Gastroesophageal sphincter (tissue), 4 donors: Measurements from ENCODE around the gene GTF2B. TPM values are rescaled to one million over a fixed set of nuclear protein-coding genes. Genes with fewer than 3 reads are reported as not detected.

ENCODE experiments used
- ATAC-seq: fragments of 150-250 bp; one replicate; pipeline ENCODE4 v1.9.1; 2016; ENCODE audit warnings: mild to moderate bottlenecking, moderate library complexity
- H3K27ac ChIP-seq, 4 donors: fragments of 200-600 bp; sonication (generic) in 3 of 4; 1 replicate in 3 of 4; 2 replicates in 1 of 4; pipeline ENCODE4 v1.5.1; 2016 to 2019
- H3K27me3 ChIP-seq: fragments of 200-600 bp; sonication (generic); one replicate; pipeline ENCODE4 v1.5.1; 2019
- H3K36me3 ChIP-seq, 2 donors: fragments of 200-600 bp; sonication (generic); one replicate each; pipeline ENCODE4 v1.5.1; 2019; ENCODE audit warnings: control low read depth in 1 of 2
- H3K4me1 ChIP-seq, 3 donors: fragments of 200-600 bp; sonication (generic); 1 replicate in 2 of 3; 2 replicates in 1 of 3; pipeline ENCODE4 v1.5.1; 2016 to 2019; ENCODE audit warnings: control low read depth in 2 of 3
- H3K4me3 ChIP-seq, 2 donors: fragments of 200-600 bp; sonication (generic); one replicate each; pipeline ENCODE4 v1.5.1; 2019; ENCODE audit warnings: mild to moderate bottlenecking in 1 of 2, moderate library complexity in 1 of 2
- H3K9me3 ChIP-seq, 3 donors: fragments of 200-600 bp; sonication (generic); one replicate each; pipeline ENCODE4 v1.5.1; 2017 to 2019; ENCODE audit warnings: control low read depth in 2 of 3
- EP300 ChIP-seq: sonication (generic); formaldehyde crosslinking; IDR thresholded peaks from one replicate; pipeline ENCODE4 v1.6.1; 2017; ENCODE audit warnings: antibody characterized with exemption, mild to moderate bottlenecking
- POLR2A ChIP-seq, 2 donors: fragments of 450-650 bp; IDR thresholded peaks; one replicate each; pipeline ENCODE4 v1.6.1; 2017; ENCODE audit warnings: antibody characterized with exemption in 2 of 2, mild to moderate bottlenecking in 2 of 2, moderate library complexity in 1 of 2
- POLR2AphosphoS5 ChIP-seq: sonication (generic); formaldehyde crosslinking; IDR thresholded peaks from one replicate; pipeline ENCODE4 v1.6.1; 2017; ENCODE audit warnings: antibody characterized with exemption
- WGBS, 2 donors: methylation state at CpG; one replicate each; pipeline ENCODE4 v1.1.5; 2018; ENCODE audit warnings: low coverage in 1 of 2; 5-methylcytosine and 5-hydroxymethylcytosine counted together
- total RNA-seq, 4 donors: library from RNA; depleted of rRNA; stranded (reverse); fragments of >200 nt; gene quantifications; one replicate each; pipeline ENCODE4 v1.1.0, GENCODE V29; 2016
- TF ChIP-seq, protein P1 (sequence below), 4 experiments: fragments of 200-600 bp in 2 of 4; fragments of 450-650 bp in 2 of 4; sonication (generic) in 1 of 4; IDR thresholded peaks; one replicate each; pipeline ENCODE4 v1.5.1; 2017 to 2019; ENCODE audit warnings: antibody characterized with exemption in 4 of 4, mild to moderate bottlenecking in 2 of 4, moderate library complexity in 2 of 4

GTF2B gene
- total RNA-seq, 4 donors from 2014 or later, result 27.0 to 42.6 (median 33.2) TPM

GRCh38 chr1:88897070-88897730 lies 5.8 kb upstream of the GTF2B start:
- H3K4me1 ChIP-seq, result peaks cover 0 to 2% (median 0%) of the 10 kb centered on the region in 3 donors
- no peak overlapping the region for H3K4me3 ChIP-seq
- TF ChIP-seq EP300, result no peak
- TF ChIP-seq POLR2AphosphoS5, result no peak
- no peaks in the 10 kb centered on the region for H3K9me3 ChIP-seq
- no peak overlapping the region for H3K27ac ChIP-seq
- no peaks in the 10 kb centered on the region for H3K27me3 ChIP-seq
- H3K36me3 ChIP-seq, result no peaks in the 10 kb centered on the region
- no peak for ATAC-seq
- 72 to 79% methylated on average over 3 to 4 of the region's 4 CpGs for WGBS, 2 donors

- ATAC-seq, result no peak
- TF ChIP-seq EP300 (no peak), POLR2A (IDR thresholded peaks at IDR 0.05) (no peak), POLR2AphosphoS5 (no peak)
- TF ChIP-seq, protein P1, sequence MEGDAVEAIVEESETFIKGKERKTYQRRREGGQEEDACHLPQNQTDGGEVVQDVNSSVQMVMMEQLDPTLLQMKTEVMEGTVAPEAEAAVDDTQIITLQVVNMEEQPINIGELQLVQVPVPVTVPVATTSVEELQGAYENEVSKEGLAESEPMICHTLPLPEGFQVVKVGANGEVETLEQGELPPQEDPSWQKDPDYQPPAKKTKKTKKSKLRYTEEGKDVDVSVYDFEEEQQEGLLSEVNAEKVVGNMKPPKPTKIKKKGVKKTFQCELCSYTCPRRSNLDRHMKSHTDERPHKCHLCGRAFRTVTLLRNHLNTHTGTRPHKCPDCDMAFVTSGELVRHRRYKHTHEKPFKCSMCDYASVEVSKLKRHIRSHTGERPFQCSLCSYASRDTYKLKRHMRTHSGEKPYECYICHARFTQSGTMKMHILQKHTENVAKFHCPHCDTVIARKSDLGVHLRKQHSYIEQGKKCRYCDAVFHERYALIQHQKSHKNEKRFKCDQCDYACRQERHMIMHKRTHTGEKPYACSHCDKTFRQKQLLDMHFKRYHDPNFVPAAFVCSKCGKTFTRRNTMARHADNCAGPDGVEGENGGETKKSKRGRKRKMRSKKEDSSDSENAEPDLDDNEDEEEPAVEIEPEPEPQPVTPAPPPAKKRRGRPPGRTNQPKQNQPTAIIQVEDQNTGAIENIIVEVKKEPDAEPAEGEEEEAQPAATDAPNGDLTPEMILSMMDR (IDR thresholded peaks at IDR 0.05), result no peak
- Histone ChIP-seq H3K4me3 (peak overlapping the region; percentile 83 to 88), H3K27me3 (no peaks in the 10 kb centered on the region), H3K4me1 (peaks cover 0 to 39% (median 11%) of the 10 kb centered on the region in 3 donors), H3K27ac (peak overlapping the region in 2 of 4 donors; percentile 94 to 97), H3K9me3 (no peaks in the 10 kb centered on the region), H3K36me3 (no peaks in the 10 kb centered on the region)
- WGBS, 2 donors, result 65 to 71% methylated on average over 8 to 11 of the region's 11 CpGs
Measured at GRCh38 chr1:88892357-88892877, 1.1 kb upstream of the GTF2B start.

DNA sequence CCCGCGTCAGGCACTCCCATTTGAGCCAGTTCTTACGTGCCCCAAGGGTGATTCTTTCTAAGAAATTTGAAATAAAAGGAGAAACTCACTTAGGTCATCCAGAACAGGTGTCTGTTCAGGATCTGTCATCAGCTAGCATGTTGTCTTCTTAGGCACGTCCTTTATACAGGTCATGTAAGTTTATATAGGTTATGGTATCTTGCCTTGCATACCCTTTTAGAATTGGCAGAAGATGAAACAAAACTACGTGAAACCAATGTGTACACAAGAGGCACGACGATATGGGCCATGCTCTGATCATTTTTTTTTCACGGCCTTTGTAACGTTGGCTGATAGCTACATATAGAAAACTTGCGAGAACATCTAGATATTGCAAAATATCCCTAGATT lies 579 bp upstream of the GTF2B start:
- H3K4me3 ChIP-seq, result peak overlapping the region; percentile 83 to 88
- peak overlapping the region; percentile 91 to 97 (median 94) for H3K27ac ChIP-seq
- no peaks in the 10 kb centered on the region for H3K27me3 ChIP-seq
- no peak for TF ChIP-seq POLR2AphosphoS5
- TF ChIP-seq POLR2A (IDR thresholded peaks at IDR 0.05), result no peak
- TF ChIP-seq, protein P1 (IDR thresholded peaks at IDR 0.05), result no peak
- TF ChIP-seq EP300, result no peak
- ATAC-seq, result peak; percentile 15
- no peaks in the 10 kb centered on the region for H3K9me3 ChIP-seq
- H3K36me3 ChIP-seq, result peaks cover 0 to 4% of the 10 kb centered on the region in 2 donors
- WGBS, 2 donors, result 29 to 35% methylated on average over 7 to 9 of the region's 10 CpGs
- H3K4me1 ChIP-seq, result peaks cover 0 to 40% (median 11%) of the 10 kb centered on the region in 3 donors

DNA sequence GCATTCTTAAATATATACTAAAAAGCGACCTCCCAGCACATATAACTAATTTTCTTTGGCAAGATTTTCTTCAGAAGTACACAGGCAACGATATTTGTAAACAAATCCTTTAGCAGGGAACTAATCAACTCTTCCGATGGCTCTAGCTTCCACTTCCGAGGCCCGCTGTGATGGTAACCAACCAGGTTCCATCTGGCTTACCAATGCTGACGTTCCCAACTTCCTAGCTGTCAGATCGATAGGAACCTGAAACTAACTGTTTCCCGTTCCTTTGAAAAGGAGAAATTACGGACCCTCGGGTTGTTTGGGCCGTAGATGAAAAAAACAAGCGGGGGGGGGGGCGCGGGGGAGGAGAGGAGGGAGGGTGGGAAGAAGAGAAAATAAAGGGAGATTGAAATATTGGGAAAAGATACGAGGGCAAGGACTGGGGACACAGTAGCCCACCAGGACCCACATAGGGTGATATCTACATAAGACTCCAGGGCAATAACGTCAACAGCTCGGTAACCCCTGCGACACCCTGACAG lies 513 bp downstream of the GTF2B start:
- no peaks in the 10 kb centered on the region for H3K27me3 ChIP-seq
- H3K4me3 ChIP-seq, result peak overlapping the region; percentile 83 to 88
- peak overlapping the region; percentile 91 to 97 (median 94) for H3K27ac ChIP-seq
- no peaks in the 10 kb centered on the region for H3K9me3 ChIP-seq
- H3K36me3 ChIP-seq, result peaks cover 0 to 15% of the 10 kb centered on the region in 2 donors
- TF ChIP-seq EP300 (no peak), POLR2A (IDR thresholded peaks at IDR 0.05) (no peak), POLR2AphosphoS5 (no peak)
- TF ChIP-seq, protein P1 (IDR thresholded peaks at IDR 0.05), result no peak
- no peak for ATAC-seq
- 0% methylated on average over 2 to 13 of the region's 18 CpGs for WGBS, 2 donors
- peaks cover 0 to 46% (median 11%) of the 10 kb centered on the region in 3 donors for H3K4me1 ChIP-seq

GRCh38 chr1:88890131-88890530 lies 1.2 kb downstream of the GTF2B start:
- H3K27me3 ChIP-seq, result no peaks in the 10 kb centered on the region
- peak overlapping the region in 2 of 4 donors; percentile 94 to 97 for H3K27ac ChIP-seq
- no peaks in the 10 kb centered on the region for H3K9me3 ChIP-seq
- peaks cover 0 to 22% of the 10 kb centered on the region in 2 donors for H3K36me3 ChIP-seq
- TF ChIP-seq, protein P1 (IDR thresholded peaks at IDR 0.05), result no peak
- no peak for TF ChIP-seq EP300
- no peak for TF ChIP-seq POLR2AphosphoS5
- no peak for TF ChIP-seq POLR2A (IDR thresholded peaks at IDR 0.05)
- WGBS, 2 donors, result 31 to 69% methylated on average over 2 of the region's 2 CpGs
- ATAC-seq, result no peak
- H3K4me1 ChIP-seq, result peaks cover 0 to 46% (median 11%) of the 10 kb centered on the region in 3 donors
- H3K4me3 ChIP-seq, result peak overlapping the region; percentile 83 to 88
